ENCODE measurements around the gene TUBA3D.
"Not testable (repeated sequence)": the region's sequence is repeated elsewhere in the genome, so short reads cannot be mapped to it uniquely, and the experiment has no call there.

The TUBA3D gene

GRCh38 chr2:131516011-131516410 is 40.1 kb downstream of the TUBA3D start:
- DNase-seq: no peak

DNA sequence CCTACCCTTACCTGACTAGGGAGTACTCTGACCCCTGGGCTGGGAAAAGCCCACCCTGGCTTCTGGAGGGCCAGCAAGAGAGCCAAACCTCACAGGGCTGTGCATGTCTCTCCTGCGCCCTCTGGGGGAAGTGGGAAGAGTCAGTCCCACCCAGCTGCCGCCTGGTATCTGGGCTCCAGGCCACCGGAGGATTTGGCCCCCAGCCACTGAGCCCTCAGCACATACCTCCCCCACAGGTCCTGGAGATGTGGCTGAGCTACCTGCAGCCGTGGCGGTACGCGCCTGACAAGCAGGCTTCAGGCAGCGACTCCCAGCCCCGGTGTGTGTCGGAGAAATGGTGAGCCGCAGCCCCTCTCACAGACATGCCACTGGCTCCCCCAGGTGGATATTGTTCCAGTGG is 40.7 kb downstream of the TUBA3D start:
- not testable (repeated sequence) for DNase-seq

GRCh38 chr2:131517106-131517831 is 41.4 kb downstream of the TUBA3D start:
- no peak for DNase-seq

- not testable (repeated sequence) for DNase-seq
These were observed 41.9 kb downstream of the TUBA3D start for GRCh38 chr2:131517856-131518255.

GRCh38 chr2:131518531-131518930 is 42.6 kb downstream of the TUBA3D start:
- DNase-seq: not testable (repeated sequence)

DNA sequence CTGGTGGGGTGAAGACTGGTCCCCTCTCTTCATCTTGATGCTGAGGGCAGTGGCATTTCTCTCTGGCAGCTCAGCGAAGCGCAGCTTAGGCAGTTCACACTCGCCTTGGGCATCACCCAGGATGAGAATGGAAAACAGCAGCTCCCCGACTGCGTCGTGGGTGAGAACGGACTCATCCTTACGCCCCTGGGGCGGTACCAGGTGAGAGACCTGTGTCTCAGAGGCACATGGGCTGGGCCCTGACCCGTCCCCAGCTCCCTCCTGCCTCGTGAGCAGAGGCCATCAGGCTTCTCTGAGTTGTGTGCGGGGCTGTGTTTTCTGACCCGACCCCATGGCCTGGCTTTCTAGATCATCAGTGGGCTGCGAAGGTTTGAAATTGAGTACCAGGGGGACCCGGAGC is 43.5 kb downstream of the TUBA3D start:
- no peak for DNase-seq

DNA sequence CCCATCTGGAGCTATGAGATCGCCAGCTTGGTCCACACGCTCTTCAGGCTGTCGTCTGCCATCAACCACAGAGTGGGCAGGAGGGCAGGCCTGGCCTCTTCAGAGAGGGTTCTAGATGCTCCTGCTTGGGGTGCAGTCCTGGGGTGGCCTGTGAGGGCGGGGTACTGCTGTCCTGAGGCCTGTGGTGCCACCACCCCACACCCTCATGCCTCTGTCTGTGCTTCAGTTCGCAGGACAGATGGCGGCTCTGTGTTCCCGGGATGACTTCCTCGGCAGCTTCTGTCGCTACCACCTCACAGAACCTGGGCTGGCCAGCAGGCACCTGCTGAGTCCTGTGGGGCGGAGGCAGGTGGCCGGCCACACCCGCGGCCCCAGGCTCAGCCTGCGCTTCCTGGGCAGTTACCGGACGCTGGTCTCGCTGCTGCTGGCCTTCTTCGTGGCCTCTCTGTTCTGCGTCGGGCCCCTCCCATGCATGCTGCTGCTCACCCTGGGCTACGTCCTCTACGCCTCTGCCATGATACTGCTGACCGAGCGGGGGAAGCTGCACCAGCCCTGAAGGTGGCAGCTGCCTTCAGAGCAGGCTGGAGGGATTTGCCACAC is 44.1 kb downstream of the TUBA3D start:
- not testable (repeated sequence) for DNase-seq

- DNase-seq: no peak
These were observed 44.6 kb downstream of the TUBA3D start for GRCh38 chr2:131520526-131520925.

DNA sequence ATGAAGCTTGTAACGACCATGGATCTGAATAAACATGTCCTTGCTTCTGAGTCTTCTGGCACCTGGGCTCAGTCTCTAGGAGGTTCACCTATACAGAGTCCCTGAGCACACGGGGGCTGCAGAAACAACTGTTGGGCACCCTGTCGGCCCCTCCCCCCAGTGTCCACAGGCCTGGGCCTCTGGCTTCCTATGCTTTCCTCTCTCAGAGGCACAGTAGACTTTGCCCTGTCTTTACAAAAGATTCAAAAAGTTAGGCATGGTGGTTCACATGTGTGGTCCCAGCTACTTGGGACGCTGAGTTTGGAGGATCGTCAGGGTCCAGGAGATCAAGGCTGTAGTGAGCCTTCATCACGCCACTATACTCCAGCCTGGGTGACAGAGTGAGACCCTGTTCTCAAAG is 45.6 kb downstream of the TUBA3D start:
- not testable (repeated sequence) for DNase-seq

- no peak for DNase-seq
These were observed 46.3 kb downstream of the TUBA3D start for GRCh38 chr2:131521961-131522781.

GRCh38 chr2:131525256-131525655 is 49.3 kb downstream of the TUBA3D start:
- peak; percentile 10 for DNase-seq

DNA sequence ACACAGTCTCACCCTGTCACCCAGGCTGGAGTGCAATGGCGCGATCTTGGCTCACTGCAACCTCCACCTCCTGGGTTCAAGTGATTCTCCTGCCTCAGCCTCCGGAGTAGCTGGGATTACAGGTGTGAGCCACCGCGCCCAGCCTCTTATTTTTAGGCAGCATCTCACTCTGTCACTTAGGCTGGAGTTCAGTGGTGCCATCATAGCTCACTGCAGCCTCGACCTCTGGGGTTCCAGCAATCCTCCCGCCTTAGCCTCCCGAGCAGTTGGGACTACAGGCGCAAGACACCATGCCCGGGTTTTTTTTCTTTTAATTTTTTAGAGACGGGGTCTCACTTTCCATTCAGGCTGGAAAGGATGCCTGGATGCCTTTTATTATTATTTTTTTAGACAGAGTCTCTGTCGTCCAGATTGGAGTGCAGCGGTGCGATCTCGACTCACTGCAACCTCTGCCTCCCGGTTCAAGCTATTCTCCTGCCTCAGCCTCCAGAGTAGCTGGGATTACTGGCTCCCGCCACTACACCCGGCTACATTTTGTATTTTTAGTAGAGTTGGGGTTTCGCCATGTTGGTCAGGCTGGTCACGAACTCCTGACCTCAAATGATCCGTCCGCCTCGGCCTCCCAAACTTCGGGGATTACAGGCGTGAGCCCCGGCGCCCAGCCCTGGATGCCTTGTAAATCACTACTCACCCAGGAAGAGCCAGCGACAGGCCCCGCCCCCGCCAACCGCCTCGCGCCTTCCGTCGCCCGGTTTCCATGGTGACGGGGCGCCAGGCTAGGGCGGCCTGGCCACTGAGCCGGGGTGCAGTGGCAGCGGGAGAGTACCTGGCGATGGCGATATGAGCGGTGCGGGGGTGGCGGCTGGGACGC is 51.4 kb downstream of the TUBA3D start, which contains the start of gene CCDC74A:
Gene CCDC74A, plus strand, starts transcription at position 758 of the 871 bp plus-strand sequence. Its CDS starts 83 bp downstream, at position 841.
- DNase-seq: peak; percentile 84

DNA sequence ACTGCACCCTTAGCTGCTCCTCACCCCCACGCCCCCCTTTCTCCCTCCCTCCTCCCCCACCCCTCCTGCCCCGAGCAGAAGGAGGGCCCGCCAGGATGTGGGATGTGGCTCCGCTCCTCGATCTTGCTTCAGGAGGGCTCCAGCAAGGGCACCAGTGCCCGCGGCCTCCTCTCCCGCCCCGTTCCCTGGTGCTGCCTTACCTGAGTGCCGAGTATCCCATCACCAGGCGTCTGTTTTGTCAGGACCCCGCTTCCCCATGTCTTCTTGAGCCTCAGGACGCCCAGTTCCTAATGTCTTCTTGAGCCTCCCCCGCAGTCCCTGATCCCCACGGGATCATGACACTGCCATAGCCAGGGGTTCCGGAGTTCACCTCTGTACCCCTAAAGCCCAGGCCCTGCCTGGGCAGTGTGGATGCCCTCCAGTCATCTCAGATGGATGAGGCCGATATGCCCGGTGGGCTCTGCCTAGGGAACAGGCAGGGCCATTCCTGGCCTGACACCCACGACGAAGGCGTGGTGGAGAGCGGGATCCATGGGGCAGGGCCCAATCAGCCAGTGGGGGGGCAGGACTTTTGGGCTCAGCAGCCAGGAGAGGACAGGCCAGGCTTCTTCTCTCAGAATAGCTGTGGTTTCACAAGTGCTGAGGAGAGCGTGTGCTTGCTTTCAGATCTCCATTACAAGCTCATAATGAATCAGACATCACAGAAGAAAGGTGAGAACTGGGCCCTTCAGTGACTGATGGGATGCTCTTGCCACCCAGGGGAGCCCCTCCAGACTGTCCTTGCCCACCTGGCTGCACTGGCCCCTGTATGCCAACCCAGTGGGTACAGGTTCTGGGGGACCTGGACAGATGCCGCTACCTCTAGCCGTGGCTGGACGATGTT is 53.3 kb downstream of the TUBA3D start:
- peak; percentile 28 for DNase-seq

GRCh38 chr2:131529864-131530445 is 54.0 kb downstream of the TUBA3D start:
- DNase-seq: peak; percentile 5

- DNase-seq: peak; percentile 23
These were observed 54.9 kb downstream of the TUBA3D start for GRCh38 chr2:131530626-131531344.

DNA sequence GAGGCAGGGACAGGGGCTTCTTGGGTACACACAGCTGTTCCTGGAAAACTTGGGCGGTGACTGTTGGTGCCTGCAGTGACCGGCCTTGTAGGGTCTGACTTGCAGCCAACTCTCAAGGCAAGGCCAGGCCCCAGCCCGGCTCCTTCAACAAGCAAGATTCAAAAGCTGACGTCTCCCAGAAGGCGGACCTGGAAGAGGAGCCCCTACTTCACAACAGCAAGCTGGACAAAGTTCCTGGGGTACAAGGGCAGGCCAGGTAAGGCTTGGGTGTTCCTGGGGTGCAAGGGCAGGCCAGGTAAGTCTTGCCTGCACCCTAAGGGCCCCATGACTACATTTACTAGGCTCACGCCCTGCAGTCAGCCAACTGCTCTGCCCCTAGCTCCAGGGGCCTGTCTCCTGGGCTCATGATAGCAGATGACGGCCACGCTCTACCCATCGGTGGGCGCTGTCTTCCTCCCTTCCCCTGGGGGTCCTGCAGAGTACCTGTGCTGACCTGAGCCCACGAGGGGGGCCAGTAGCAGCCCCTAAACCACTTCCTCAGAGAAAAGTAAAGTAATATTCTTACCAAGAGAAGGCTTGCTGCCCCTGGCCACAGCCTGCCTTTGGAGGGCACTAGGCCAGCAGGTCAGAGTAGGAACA is 55.7 kb downstream of the TUBA3D start:
- DNase-seq: not testable (repeated sequence)

All from stimulated activated CD8-positive, alpha-beta memory T cell treated with anti-CD3 and anti-CD28 coated beads, Interleukin-4, amount 100 ng/mL, for 48 hours (primary cell).